ENCODE data around the gene KIF15. TPM values are rescaled to one million over a fixed set of nuclear protein-coding genes. Genes with fewer than 3 reads are reported as not detected.

The KIF15 gene
- total RNA-seq, 1 experiment from 2014 or later, result 14.1 TPM

GRCh38 chr3:44861412-44862225 is 100.0 kb downstream of the KIF15 start, which contains the start of gene TMEM42:
Gene TMEM42, plus strand, starts transcription at chr3:44861912. Its CDS starts 13 bp downstream, at chr3:44861925.
- DNase-seq, result peak; percentile 59
- no peaks in the 10 kb centered on the region for H3K9me3 ChIP-seq
- H3K4me3 ChIP-seq, result peak within 1 kb of the TSS; percentile 47
- no peaks in the 10 kb centered on the region for H3K36me3 ChIP-seq
- no peaks in the 10 kb centered on the region for H3K27me3 ChIP-seq

GRCh38 chr3:44862226-44862637 is 100.6 kb downstream of the KIF15 start:
- Histone ChIP-seq H3K4me3 (peak overlapping the region; percentile 43), H3K27me3 (no peaks in the 10 kb centered on the region), H3K9me3 (no peaks in the 10 kb centered on the region), H3K36me3 (no peaks in the 10 kb centered on the region)
- no peak for DNase-seq

GRCh38 chr3:44865272-44866035 is 103.9 kb downstream of the KIF15 start:
- no peak for DNase-seq
- Histone ChIP-seq H3K4me3 (no peak overlapping the region), H3K27me3 (no peaks in the 10 kb centered on the region), H3K9me3 (no peaks in the 10 kb centered on the region), H3K36me3 (no peaks in the 10 kb centered on the region)

GRCh38 chr3:44867421-44868111 is 106.0 kb downstream of the KIF15 start:
- H3K9me3 ChIP-seq, result no peaks in the 10 kb centered on the region
- H3K4me3 ChIP-seq, result no peak overlapping the region
- no peaks in the 10 kb centered on the region for H3K27me3 ChIP-seq
- DNase-seq, result no peak
- no peaks in the 10 kb centered on the region for H3K36me3 ChIP-seq

GRCh38 chr3:44870375-44871061 is 108.9 kb downstream of the KIF15 start:
- Histone ChIP-seq H3K4me3 (no peak overlapping the region), H3K36me3 (no peaks in the 10 kb centered on the region), H3K27me3 (no peaks in the 10 kb centered on the region), H3K9me3 (no peaks in the 10 kb centered on the region)
- no peak for DNase-seq

- H3K4me3 ChIP-seq, result no peak within 1 kb of the TSS
- H3K27me3 ChIP-seq, result no peaks in the 10 kb centered on the region
- H3K36me3 ChIP-seq, result no peaks in the 10 kb centered on the region
- DNase-seq, result no peak
- H3K9me3 ChIP-seq, result no peaks in the 10 kb centered on the region
These were observed 112.7 kb downstream of the KIF15 start, which contains the start of gene TGM4 for GRCh38 chr3:44874308-44874707. Gene TGM4, plus strand, starts transcription at chr3:44874608. Its CDS starts 71 bp downstream, at chr3:44874679.

- Histone ChIP-seq H3K4me3 (no peak overlapping the region), H3K36me3 (no peaks in the 10 kb centered on the region)
- DNase-seq, result no peak
These were observed 114.0 kb downstream of the KIF15 start for GRCh38 chr3:44875596-44875995.

GRCh38 chr3:44877333-44877732 is 115.7 kb downstream of the KIF15 start:
- no peaks in the 10 kb centered on the region for H3K9me3 ChIP-seq
- no peak for DNase-seq
- no peak overlapping the region for H3K4me3 ChIP-seq
- H3K27me3 ChIP-seq, result no peaks in the 10 kb centered on the region
- H3K36me3 ChIP-seq, result no peaks in the 10 kb centered on the region

More at GRCh38 chr3:44875596-44875995, 114.0 kb downstream of the KIF15 start:
- H3K27me3 ChIP-seq, result no peaks in the 10 kb centered on the region
- H3K9me3 ChIP-seq, result no peaks in the 10 kb centered on the region

GRCh38 chr3:44880284-44880683 is 118.7 kb downstream of the KIF15 start:
- H3K9me3 ChIP-seq, result no peaks in the 10 kb centered on the region
- no peaks in the 10 kb centered on the region for H3K27me3 ChIP-seq
- DNase-seq, result no peak
- H3K4me3 ChIP-seq, result no peak overlapping the region
- H3K36me3 ChIP-seq, result no peaks in the 10 kb centered on the region

- no peak for DNase-seq
- H3K27me3 ChIP-seq, result no peaks in the 10 kb centered on the region
- no peaks in the 10 kb centered on the region for H3K36me3 ChIP-seq
- H3K4me3 ChIP-seq, result no peak overlapping the region
- H3K9me3 ChIP-seq, result no peaks in the 10 kb centered on the region
These were observed 121.8 kb downstream of the KIF15 start for GRCh38 chr3:44883213-44883955.

GRCh38 chr3:44883999-44884431 is 122.4 kb downstream of the KIF15 start:
- DNase-seq, result peak; percentile 77
- H3K9me3 ChIP-seq, result no peaks in the 10 kb centered on the region
- no peaks in the 10 kb centered on the region for H3K36me3 ChIP-seq
- H3K4me3 ChIP-seq, result no peak overlapping the region
- H3K27me3 ChIP-seq, result no peaks in the 10 kb centered on the region

GRCh38 chr3:44885618-44886017 is 124.0 kb downstream of the KIF15 start:
- Histone ChIP-seq H3K27me3 (no peaks in the 10 kb centered on the region), H3K36me3 (no peaks in the 10 kb centered on the region), H3K9me3 (no peaks in the 10 kb centered on the region), H3K4me3 (no peak overlapping the region)
- DNase-seq, result peak; percentile 90

- no peaks in the 10 kb centered on the region for H3K27me3 ChIP-seq
- no peak overlapping the region for H3K4me3 ChIP-seq
- H3K36me3 ChIP-seq, result no peaks in the 10 kb centered on the region
- DNase-seq, result no peak
- no peaks in the 10 kb centered on the region for H3K9me3 ChIP-seq
These were observed 125.0 kb downstream of the KIF15 start for GRCh38 chr3:44886561-44886960.

GRCh38 chr3:44887101-44887500 is 125.5 kb downstream of the KIF15 start:
- Histone ChIP-seq H3K27me3 (no peaks in the 10 kb centered on the region), H3K4me3 (no peak overlapping the region), H3K36me3 (no peaks in the 10 kb centered on the region), H3K9me3 (no peaks in the 10 kb centered on the region)
- no peak for DNase-seq

GRCh38 chr3:44890258-44890657 is 128.7 kb downstream of the KIF15 start:
- Histone ChIP-seq H3K4me3 (no peak overlapping the region), H3K27me3 (no peaks in the 10 kb centered on the region), H3K36me3 (no peaks in the 10 kb centered on the region), H3K9me3 (no peaks in the 10 kb centered on the region)
- no peak for DNase-seq

- H3K36me3 ChIP-seq, result no peaks in the 10 kb centered on the region
- no peaks in the 10 kb centered on the region for H3K9me3 ChIP-seq
- no peaks in the 10 kb centered on the region for H3K27me3 ChIP-seq
- no peak overlapping the region for H3K4me3 ChIP-seq
- no peak for DNase-seq
These were observed 129.3 kb downstream of the KIF15 start for GRCh38 chr3:44890852-44891251.

Data from MG63 (cell line).